Globus pallidus (tissue), 1 donor: ENCODE measurements around the gene KLHL11.

Experiments
- DNase-seq: peaks from one replicate; pipeline ENCODE4 v3.0.0-alpha.2; 2015; ENCODE audit warnings: low spot score

KLHL11 gene

DNA sequence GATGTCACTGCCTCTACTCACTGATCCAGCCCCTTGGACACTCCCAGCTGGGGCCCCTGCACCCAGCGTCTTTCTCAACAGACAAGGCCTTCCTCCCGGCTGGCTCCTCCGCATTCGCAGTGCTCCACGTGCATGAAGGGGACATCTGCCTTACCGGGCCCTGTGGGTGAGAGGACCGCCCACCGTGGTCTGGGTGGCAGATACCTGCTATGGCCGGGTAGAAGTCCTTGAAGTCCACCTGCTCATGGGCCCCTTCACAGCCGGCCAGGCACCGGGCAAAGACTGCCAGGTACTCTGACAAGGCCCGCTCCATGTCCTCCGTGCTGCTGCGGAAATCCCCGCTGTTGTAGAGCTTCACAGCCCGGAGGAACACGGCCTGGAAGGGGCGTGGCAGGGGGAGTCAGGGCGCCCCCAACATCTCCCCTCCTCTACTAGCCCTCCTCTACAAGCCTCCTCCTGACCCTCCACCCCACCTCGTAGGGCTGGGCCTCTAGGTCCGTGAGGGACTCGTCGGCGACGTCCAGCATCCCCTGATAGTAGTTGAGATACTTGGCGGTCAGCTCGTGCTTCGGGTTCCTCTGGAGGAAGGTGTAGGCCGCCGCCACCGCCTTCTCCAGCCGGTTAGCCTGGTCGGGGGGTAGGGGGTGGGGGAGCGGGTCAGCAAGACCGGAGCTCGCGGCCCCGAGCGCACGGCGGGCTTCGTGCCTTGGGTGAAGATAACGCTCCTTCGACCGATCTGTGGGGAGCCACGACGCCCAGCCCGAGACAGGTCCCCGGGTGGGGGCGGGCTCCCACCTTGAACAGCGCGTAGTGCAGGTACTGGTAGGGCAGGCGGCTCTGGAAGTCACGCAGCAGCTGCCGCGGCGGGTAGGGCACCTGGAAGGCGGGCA is 54.3 kb downstream of the KLHL11 start:
- DNase-seq: no peak

DNA sequence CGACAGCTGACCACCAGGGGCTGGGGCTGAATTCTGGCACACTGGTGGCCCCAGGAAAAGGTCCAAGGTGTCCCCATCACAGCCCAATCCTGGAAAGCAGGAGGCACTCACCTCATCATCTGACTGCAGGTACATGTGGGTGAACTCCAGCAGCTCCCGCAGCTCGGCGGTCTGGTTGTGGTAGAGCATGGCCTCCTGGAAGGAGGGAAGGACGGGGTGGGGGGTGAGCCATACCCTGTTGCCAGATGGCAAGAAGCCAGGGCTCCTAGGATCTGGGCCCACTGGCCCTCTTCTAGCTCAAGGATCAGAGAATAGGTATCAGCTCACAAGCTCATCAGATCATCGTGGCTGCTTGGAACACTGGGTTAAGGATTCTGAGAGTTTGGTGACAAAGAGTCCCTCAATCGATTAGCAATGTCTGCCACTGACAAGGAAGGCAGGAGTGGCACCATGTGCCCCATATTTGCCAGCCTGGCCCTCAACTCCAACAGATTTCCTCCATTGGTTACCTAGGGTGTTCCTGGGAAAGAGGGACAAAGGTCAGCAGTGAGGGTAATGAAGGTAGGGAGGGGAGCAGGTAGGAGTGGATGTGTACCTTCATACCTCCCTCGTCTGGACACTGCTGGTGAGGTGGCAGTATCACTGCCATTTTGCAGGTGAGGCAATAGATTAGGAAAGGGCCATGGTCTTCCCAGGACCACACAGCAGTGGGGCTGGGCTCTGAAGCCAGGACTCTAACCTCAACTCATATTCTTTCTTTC is 58.4 kb downstream of the KLHL11 start:
- no peak for DNase-seq
